ENCODE results near the gene NHLRC2.

The NHLRC2 gene

GRCh38 chr10:113907166-113907565 is 52.7 kb downstream of the NHLRC2 start:
- no peak for DNase-seq (ENCODE audit: low spot score)
- no peak overlapping the region for H3K4me3 ChIP-seq
- no peak for TF ChIP-seq CTCF (IDR thresholded peaks at IDR 0.05)
- no peak overlapping the region for H3K27ac ChIP-seq

- no peak for DNase-seq (ENCODE audit: low spot score)
- no peak for TF ChIP-seq CTCF (IDR thresholded peaks at IDR 0.05)
- H3K4me3 ChIP-seq = no peak overlapping the region
- H3K27ac ChIP-seq = no peak overlapping the region
Measured at GRCh38 chr10:113908236-113908635, 53.8 kb downstream of the NHLRC2 start.

- Histone ChIP-seq H3K4me3 (no peak overlapping the region), H3K27ac (no peak overlapping the region)
- no peak for DNase-seq (ENCODE audit: low spot score)
- TF ChIP-seq CTCF (IDR thresholded peaks at IDR 0.05) = no peak
Measured at GRCh38 chr10:113911113-113911512, 56.7 kb downstream of the NHLRC2 start.

DNA sequence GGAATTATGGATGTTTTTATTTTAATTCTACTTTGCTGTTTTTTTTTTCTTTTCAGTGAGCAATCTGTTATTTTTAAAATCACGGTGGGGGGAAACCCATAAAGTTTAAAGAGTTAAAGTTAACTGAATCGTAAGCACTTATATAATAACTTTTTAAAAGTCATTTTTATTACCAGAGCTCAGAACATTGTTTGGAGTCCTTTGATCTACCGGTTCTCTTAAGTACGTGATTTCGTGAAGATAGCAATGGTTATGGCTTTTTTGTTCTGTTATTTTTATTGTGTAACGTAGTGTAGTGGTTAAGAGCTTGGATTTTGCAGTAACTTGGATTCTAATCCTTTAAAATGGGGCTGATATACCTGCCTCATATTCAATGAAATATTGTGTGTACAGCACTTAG is 57.4 kb downstream of the NHLRC2 start:
- H3K4me3 ChIP-seq = no peak overlapping the region
- no peak overlapping the region for H3K27ac ChIP-seq
- DNase-seq (ENCODE audit: low spot score) = no peak
- TF ChIP-seq CTCF (IDR thresholded peaks at IDR 0.05) = no peak

DNA sequence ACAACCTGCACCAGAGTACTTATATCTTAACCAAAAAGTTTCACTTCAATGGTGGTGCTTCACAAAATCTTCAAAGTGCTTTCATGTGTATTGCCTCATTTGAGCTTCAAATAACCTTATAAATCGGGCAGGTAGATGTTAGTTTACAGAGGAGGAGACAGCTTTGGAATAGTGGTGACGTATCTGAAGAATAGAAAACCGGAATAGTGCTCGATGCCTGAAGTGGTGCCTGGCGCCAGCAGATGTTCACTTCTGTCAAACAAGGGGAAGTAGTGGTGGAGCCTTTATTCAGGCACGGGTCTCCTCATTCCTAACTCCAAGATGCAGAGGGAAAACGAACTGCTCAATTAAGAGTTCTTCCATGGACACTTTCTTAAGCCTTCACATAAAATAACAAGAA is 58.1 kb downstream of the NHLRC2 start:
- no peak overlapping the region for H3K27ac ChIP-seq
- no peak overlapping the region for H3K4me3 ChIP-seq
- TF ChIP-seq CTCF (IDR thresholded peaks at IDR 0.05) = no peak
- DNase-seq (ENCODE audit: low spot score) = no peak

GRCh38 chr10:113914956-113915355 is 60.5 kb downstream of the NHLRC2 start:
- TF ChIP-seq CTCF (IDR thresholded peaks at IDR 0.05) = no peak
- Histone ChIP-seq H3K4me3 (no peak overlapping the region), H3K27ac (no peak overlapping the region)
- DNase-seq (ENCODE audit: low spot score) = no peak

DNA sequence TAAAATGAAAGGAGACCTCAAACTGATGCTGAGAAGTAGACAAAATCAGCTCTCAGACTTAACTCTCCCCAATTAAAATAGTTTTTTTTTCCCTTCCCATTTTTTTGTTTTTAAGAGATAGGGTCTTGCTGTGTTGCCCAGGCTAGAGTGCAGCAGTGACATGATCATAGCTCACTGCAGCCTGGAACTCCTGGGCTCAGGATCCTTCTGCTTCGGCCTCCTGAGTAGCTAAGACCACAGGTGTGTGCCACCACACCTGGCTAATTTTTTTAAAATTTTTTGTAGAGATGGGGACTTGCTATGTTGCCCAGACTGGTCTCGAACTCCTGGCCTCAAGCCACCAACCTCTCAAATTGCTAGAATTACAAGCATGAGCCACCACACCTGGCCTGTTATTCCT is 61.1 kb downstream of the NHLRC2 start:
- Histone ChIP-seq H3K4me3 (no peak overlapping the region), H3K27ac (no peak overlapping the region)
- no peak for DNase-seq (ENCODE audit: low spot score)
- no peak for TF ChIP-seq CTCF (IDR thresholded peaks at IDR 0.05)
